Breast epithelium (tissue), 4 donors: Measurements from ENCODE around the gene THSD4. TPM values are rescaled to one million over a fixed set of nuclear protein-coding genes. Genes with fewer than 3 reads are reported as not detected.
A peak's percentile ranks its signal among the peaks of the same experiment; 100 is the strongest.

ENCODE experiments used
- DNase-seq, 2 donors: peaks; one replicate each; pipeline ENCODE4 v3.0.0-alpha.2; 2019; ENCODE audit warnings: low spot score in 2 of 2
- H3K27ac ChIP-seq, 2 donors: fragments of 200-600 bp; sonication (generic) in 1 of 2; one replicate each; pipeline ENCODE4 v1.5.1; 2016 to 2019; ENCODE audit warnings: mild to moderate bottlenecking in 1 of 2
- H3K27me3 ChIP-seq, 2 donors: fragments of 200-600 bp; sonication (generic) in 1 of 2; one replicate each; pipeline versions ENCODE4 v1.5.1 to v1.6.0; 2017 to 2019; ENCODE audit warnings: control low read depth in 1 of 2, mild to moderate bottlenecking in 1 of 2
- H3K36me3 ChIP-seq: fragments of 200-600 bp; one replicate; pipeline ENCODE4 v1.5.1; 2019
- H3K4me1 ChIP-seq, 2 donors: fragments of 200-600 bp; sonication (generic); one replicate each; pipeline ENCODE4 v1.5.1; 2016 to 2019; ENCODE audit warnings: control low read depth in 1 of 2
- H3K4me3 ChIP-seq, 3 donors: fragments of 200-600 bp; sonication (generic); 1 replicate in 2 of 3; 2 replicates in 1 of 3; pipeline ENCODE4 v1.5.1; 2016 to 2019; ENCODE audit warnings: mild to moderate bottlenecking in 3 of 3, moderate library complexity in 2 of 3
- H3K9me3 ChIP-seq, 2 donors: fragments of 200-600 bp; sonication (generic) in 1 of 2; one replicate each; pipeline ENCODE4 v1.5.1; 2016 to 2019; ENCODE audit warnings: control low read depth in 1 of 2
- CTCF ChIP-seq, 3 donors: fragments of 450-650 bp; IDR thresholded peaks; one replicate each; pipeline ENCODE4 v1.5.1; 2016 to 2017; ENCODE audit warnings: antibody characterized with exemption in 3 of 3, mild to moderate bottlenecking in 3 of 3, moderate library complexity in 3 of 3
- POLR2A ChIP-seq: fragments of 450-650 bp; IDR thresholded peaks from one replicate; pipeline ENCODE4 v1.6.1; 2016; ENCODE audit warnings: antibody characterized with exemption, mild to moderate bottlenecking, moderate library complexity
- POLR2AphosphoS5 ChIP-seq, 3 donors: sonication (generic); formaldehyde crosslinking; IDR thresholded peaks; one replicate each; pipeline ENCODE4 v1.6.1; 2017; ENCODE audit warnings: antibody characterized with exemption in 3 of 3
- intact Hi-C: fragments of 100-400 bp; cut with DNase I; formaldehyde crosslinking; loops from one replicate; pipeline ENCODE4 v1.15.1; 2023; ENCODE audit warnings: low total_unique reads
- total RNA-seq, 3 donors: library from RNA; depleted of rRNA; stranded (reverse); fragments of >200 nt; gene quantifications; one replicate each; pipeline ENCODE4 v1.1.0, GENCODE V29; 2016

Gene THSD4
- total RNA-seq, 3 donors from 2014 or later = 0.64 to 58.7 (median 41.3) TPM

GRCh38 chr15:71089801-71090200 is 25.5 kb upstream of the THSD4 start:
- TF ChIP-seq POLR2AphosphoS5 (IDR thresholded peaks at IDR 0.05) (no peak), CTCF (IDR thresholded peaks at IDR 0.05) (no peak), POLR2A (no peak)
- H3K27me3 ChIP-seq = no peaks in the 10 kb centered on the region
- no peaks in the 10 kb centered on the region for H3K9me3 ChIP-seq
- no peak overlapping the region for H3K4me3 ChIP-seq
- no peak for DNase-seq
- intact Hi-C loops = loop anchor here (2.0 kb wide), 1 partner anchor 39 kb away; no protein-coding TSS in a partner anchor
- H3K4me1 ChIP-seq = no peaks in the 10 kb centered on the region
- no peak overlapping the region for H3K27ac ChIP-seq
- H3K36me3 ChIP-seq = no peaks in the 10 kb centered on the region

- H3K9me3 ChIP-seq = no peaks in the 10 kb centered on the region
- H3K36me3 ChIP-seq = no peaks in the 10 kb centered on the region
- no peak for TF ChIP-seq POLR2AphosphoS5 (IDR thresholded peaks at IDR 0.05)
- no peak for TF ChIP-seq POLR2A
- no peak for TF ChIP-seq CTCF (IDR thresholded peaks at IDR 0.05)
- intact Hi-C loops = no loop called here
- no peak for DNase-seq
- H3K27ac ChIP-seq = peak overlapping the region in 1 of 2 donors; percentile 43
- no peaks in the 10 kb centered on the region for H3K4me1 ChIP-seq
- no peak overlapping the region for H3K4me3 ChIP-seq
- no peaks in the 10 kb centered on the region for H3K27me3 ChIP-seq
These were observed 23.7 kb upstream of the THSD4 start for GRCh38 chr15:71091601-71092000.

GRCh38 chr15:71092056-71092600 is 23.1 kb upstream of the THSD4 start:
- H3K36me3 ChIP-seq = no peaks in the 10 kb centered on the region
- no peaks in the 10 kb centered on the region for H3K9me3 ChIP-seq
- no peak for DNase-seq
- H3K4me3 ChIP-seq = no peak overlapping the region
- TF ChIP-seq CTCF (IDR thresholded peaks at IDR 0.05) (no peak), POLR2A (no peak), POLR2AphosphoS5 (IDR thresholded peaks at IDR 0.05) (no peak)
- H3K27ac ChIP-seq = peak overlapping the region; percentile 43 to 71
- intact Hi-C loops = no loop called here
- H3K27me3 ChIP-seq = no peaks in the 10 kb centered on the region
- H3K4me1 ChIP-seq = no peaks in the 10 kb centered on the region

GRCh38 chr15:71093054-71094024 is 21.9 kb upstream of the THSD4 start:
- H3K27ac ChIP-seq = peak overlapping the region; percentile 71 to 82
- peak in 2 of 3 donors; percentile 26 to 58 for TF ChIP-seq POLR2AphosphoS5 (IDR thresholded peaks at IDR 0.05)
- no peak for TF ChIP-seq POLR2A
- H3K4me3 ChIP-seq = peak overlapping the region in 1 of 3 donors; percentile 4
- no peaks in the 10 kb centered on the region for H3K27me3 ChIP-seq
- intact Hi-C loops = no loop called here
- H3K36me3 ChIP-seq = no peaks in the 10 kb centered on the region
- H3K9me3 ChIP-seq = no peaks in the 10 kb centered on the region
- DNase-seq = peak; percentile 59 to 83
- no peaks in the 10 kb centered on the region for H3K4me1 ChIP-seq

- no peak for DNase-seq
These were observed 21.1 kb upstream of the THSD4 start for GRCh38 chr15:71094137-71094536.

GRCh38 chr15:71096676-71097075 is 18.6 kb upstream of the THSD4 start:
- Histone ChIP-seq H3K27me3 (no peaks in the 10 kb centered on the region), H3K36me3 (no peaks in the 10 kb centered on the region), H3K27ac (peak overlapping the region; percentile 77 to 83), H3K4me1 (no peaks in the 10 kb centered on the region), H3K4me3 (peak overlapping the region in 1 of 3 donors; percentile 28), H3K9me3 (no peaks in the 10 kb centered on the region)
- TF ChIP-seq POLR2AphosphoS5 (IDR thresholded peaks at IDR 0.05) = peak in 2 of 3 donors; percentile 34 to 60
- TF ChIP-seq POLR2A = no peak
- DNase-seq = no peak
- intact Hi-C loops = no loop called here

More at GRCh38 chr15:71094137-71094536, 21.1 kb upstream of the THSD4 start:
- Histone ChIP-seq H3K9me3 (no peaks in the 10 kb centered on the region), H3K4me3 (no peak overlapping the region), H3K36me3 (no peaks in the 10 kb centered on the region), H3K4me1 (no peaks in the 10 kb centered on the region), H3K27me3 (no peaks in the 10 kb centered on the region), H3K27ac (peak overlapping the region; percentile 71 to 82)
- intact Hi-C loops = no loop called here
- TF ChIP-seq POLR2AphosphoS5 (IDR thresholded peaks at IDR 0.05) (no peak), POLR2A (no peak)
